ENCODE measurements around the gene ACTR2. TPM values are rescaled to one million over a fixed set of nuclear protein-coding genes. Genes with fewer than 3 reads are reported as not detected.
"Not testable (repeated sequence)": the region's sequence is repeated elsewhere in the genome, so short reads cannot be mapped to it uniquely, and the experiment has no call there.

ACTR2 gene
- total RNA-seq, 1 donor, result 47.1 TPM

DNA sequence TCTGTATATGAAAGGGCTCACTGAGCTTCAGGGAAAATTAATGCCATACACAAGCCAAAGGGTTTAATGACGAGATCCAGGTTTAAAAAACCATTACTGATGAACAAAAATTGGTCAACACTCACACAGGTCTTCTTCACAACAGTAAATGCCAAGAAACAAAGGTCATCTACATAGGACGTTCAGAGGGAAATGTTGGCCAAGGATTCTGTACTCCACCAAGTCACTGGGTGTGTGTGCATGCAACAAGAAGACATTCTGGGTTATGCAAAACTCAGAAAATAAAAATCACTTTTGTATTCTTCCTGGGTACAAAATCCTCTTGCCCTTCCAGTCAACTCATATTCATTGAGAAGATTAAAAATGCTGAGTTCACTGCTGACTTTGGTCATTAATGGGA is 78.3 kb downstream of the ACTR2 start:
- no peak for DNase-seq (ENCODE audit: low read depth in 2 of 3, low spot score in 2 of 3)

DNA sequence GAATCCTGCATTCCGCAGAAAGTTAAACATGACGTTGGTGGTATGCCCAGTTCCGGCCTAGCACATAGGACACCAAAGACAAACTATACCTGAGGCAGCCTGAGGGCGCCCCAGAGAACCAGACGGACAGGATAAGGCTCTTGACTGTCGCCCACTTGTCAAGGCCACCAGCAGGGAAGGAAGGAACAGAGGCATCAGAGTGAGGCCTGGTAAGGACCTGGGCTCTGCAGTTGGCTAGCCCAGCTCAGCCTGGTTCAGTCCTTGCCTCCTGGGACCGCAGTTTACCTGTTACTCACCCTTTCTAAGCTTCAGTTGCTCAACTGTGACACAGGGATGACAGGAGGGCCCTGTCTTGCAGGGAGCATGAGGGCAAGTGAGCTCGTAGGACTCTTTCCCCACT is 82.1 kb downstream of the ACTR2 start:
- no peak for DNase-seq (ENCODE audit: low read depth in 2 of 3, low spot score in 2 of 3)

DNA sequence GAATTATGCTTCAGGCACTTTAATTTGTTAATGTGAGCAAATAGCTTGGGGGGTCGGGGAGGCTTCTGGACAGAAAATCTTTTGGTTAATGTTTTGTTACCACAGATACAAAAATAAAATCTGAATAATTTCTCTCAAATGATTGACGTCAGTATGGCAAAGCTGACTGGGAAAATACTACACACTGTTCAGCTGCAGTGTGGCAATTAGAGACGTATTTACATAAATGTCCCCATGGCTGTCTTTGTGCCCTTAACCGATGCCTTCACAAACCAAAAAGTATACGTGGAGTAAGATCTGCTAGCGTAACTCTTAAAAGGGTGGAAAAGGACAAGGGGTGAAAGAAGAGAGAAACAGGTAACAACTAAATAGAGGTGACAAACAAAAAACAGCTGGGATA is 83.4 kb downstream of the ACTR2 start:
- DNase-seq (ENCODE audit: low read depth in 2 of 3, low spot score in 2 of 3), result no peak

DNA sequence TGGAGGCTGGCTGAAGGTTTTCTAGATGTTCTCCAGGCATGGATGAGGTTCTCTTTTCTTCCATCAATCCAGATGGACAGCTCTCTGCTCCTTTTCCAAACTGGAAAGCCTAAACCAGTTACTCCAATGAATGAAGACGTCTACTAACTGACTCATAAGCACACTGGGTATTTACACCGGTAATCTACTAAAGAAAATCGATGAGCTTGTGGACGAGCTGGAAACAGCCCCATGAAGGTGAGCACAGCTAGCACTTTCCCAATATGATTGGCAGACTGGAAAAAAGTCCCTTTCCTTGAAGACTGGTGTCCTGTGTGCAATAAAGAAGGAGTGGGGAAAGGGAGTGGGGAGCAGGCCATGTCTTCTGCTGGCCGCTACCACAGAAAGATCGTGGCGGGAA is 84.0 kb downstream of the ACTR2 start:
- no peak for DNase-seq (ENCODE audit: low read depth in 2 of 3, low spot score in 2 of 3)

DNA sequence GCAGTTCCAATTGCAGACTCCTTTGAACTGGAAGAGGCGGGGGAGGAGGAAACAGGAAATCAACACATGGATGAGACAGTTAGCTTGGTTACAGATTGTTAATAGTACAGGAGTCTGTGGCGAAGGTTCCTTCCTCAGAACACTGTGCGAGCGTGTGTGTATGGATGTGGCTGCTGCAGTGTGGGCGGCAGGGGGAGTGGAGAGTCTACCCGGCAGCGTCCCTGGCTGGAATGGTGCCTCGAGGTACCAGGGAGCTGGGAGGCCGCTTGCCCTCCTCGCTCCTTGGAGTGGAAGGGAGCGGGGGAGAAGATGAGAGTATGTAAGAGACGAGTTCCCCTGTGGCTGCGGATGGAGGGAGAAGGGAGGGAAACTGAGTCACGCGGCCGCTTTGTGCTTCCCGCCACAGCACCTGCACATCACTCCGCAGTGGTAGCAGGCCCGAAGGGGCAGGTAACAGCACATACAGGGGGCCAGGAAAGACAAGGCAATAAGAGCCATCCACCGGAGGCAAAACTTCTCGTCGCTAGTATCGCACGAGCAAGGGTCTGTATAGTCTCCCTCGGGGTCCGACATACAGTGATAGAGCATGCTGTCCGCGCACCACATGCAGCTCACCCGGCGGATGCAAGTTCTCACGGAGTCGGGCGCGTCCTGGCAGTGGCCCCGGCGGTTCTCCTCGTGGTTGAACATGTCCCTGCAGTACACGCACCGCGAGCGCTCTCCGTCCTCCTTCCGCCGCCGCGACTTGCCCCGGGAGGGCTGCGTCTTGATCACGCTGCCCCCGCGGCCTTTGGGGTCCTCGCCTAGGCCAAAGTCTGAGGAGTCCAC is 85.7 kb downstream of the ACTR2 start:
- no peak for DNase-seq (ENCODE audit: low read depth in 2 of 3, low spot score in 2 of 3)

DNA sequence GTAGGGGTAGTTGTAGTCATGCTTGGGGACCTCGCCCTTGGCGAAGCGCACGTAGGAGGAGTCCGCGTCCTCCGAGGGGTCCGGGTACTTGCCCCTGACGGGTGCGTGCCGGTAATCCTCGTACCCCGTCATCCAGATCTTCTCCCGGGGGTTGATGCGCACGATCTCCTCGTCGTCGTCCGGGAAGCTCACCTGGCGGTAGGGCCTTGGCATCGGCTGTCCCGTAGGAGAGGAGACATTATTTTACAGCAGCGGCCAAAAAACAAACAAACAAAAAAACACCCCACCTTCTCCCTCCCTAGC is 86.3 kb downstream of the ACTR2 start:
- DNase-seq (ENCODE audit: low read depth in 2 of 3, low spot score in 2 of 3), result no peak

DNA sequence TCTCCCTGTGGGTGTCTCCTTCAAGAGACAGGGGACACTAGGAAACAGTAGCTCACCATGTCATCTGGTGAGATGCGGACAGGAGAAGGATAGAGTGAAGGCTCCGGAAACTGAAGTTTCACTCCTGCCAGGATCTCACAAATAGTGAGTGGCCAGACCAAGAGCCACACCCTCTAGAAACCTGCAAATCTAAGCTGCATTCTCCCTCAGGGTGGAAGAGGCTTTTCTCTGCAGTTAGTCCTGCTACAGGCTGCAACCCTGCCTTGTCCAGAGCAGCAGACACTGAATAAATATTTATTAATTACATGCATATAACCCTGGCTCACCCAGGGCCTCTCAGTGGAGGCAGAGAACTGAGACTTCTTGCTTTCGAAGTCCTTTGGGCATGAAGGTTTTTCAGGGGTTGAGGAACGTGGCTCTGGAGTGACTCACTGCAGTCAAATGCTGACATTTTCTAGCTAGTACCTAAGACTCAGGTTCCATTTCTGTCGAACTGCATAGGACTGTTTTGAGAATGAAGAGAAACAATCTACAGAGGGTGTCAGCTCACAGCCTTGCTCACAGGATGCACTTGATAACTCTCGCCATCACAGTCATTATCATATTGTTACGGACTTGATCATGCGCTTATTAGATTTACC is 87.3 kb downstream of the ACTR2 start:
- DNase-seq (ENCODE audit: low read depth in 2 of 3, low spot score in 2 of 3), result no peak

DNA sequence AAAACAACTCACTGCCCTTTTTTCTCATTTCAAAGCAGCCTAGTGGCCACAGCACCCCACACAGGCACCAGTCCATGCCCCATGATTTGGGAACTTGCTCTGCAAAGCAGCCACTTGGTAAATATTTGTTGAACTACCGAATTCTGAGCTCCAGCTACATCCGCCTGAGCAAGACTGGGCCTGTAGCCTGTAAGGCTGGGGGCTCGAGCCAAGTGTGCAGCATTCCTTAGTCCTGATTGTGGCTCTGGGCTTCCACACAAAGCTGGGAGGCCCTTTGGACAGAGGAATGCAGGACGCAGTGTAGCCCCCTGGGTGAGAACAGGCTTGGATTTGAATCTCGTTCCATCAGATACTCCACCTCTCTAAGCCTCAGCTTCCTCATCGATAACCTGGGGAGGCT is 88.4 kb downstream of the ACTR2 start:
- DNase-seq (ENCODE audit: low read depth in 2 of 3, low spot score in 2 of 3), result no peak

DNA sequence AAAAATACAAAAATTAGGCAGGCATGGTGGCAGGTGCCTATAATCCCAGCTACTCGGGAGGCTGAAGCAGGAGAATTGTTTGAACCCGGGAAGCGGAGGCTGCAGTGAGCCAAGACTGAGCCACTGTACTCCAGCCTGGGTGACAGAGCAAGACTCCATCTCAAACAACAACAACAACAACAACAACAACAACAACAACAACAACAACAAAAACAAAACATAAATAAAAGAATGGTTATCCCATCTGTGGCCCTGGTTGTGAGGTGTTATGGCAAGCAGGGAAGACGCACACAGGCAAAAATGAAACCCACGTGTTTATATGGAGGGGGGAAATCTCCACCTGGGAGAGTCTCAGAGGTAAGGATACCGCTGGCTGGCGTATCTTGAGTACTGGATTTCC is 89.7 kb downstream of the ACTR2 start:
- DNase-seq (ENCODE audit: low read depth in 2 of 3, low spot score in 2 of 3), result not testable (repeated sequence)

DNA sequence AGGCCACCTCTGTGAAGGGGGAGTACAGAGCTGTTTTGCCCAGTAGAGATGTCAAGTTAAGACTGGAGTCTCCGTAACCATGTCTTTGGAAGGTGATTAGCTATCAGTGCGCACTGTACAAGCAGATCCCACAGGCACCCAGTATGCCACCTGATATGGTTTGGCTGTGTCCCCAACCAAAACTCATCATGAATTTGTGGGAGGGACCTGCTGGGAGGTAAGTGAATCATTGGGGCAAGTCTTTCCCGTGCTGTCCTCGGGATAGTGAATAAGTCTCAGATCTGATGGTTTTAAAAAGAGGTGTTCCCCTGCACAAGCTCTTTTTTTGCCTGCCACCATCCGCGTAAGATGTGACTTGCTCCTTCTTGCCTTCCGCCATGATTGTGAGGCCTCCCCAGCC is 90.2 kb downstream of the ACTR2 start:
- no peak for DNase-seq (ENCODE audit: low read depth in 2 of 3, low spot score in 2 of 3)

DNA sequence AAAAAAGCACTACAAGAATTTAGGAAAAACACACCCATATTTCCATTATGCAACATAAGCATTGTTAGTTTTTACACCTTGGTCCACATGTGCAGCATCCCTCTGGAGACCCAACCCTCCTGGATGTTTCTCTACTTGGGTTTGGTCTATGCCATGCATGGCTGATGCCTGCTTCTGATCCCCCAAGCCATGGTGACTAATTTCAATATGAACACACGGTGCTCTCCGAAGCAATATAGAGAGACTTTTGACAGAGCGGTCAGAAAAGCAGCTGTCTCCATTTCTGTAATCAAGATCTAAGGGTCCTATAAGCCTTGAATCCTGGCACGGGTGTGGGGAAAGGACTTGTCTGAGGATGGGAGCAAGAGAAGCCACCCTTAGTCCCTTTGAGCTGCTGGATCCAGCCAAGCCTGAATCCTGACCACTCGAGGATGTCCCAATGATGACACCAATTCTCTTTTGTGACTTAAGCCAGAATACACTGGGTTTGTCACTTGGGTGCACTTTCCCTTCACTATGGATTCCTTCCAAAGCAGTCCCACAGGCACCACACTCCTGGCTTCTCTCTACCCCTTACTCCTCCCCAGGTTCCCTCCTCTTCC is 91.5 kb downstream of the ACTR2 start:
- DNase-seq (ENCODE audit: low read depth in 2 of 3, low spot score in 2 of 3), result no peak

DNA sequence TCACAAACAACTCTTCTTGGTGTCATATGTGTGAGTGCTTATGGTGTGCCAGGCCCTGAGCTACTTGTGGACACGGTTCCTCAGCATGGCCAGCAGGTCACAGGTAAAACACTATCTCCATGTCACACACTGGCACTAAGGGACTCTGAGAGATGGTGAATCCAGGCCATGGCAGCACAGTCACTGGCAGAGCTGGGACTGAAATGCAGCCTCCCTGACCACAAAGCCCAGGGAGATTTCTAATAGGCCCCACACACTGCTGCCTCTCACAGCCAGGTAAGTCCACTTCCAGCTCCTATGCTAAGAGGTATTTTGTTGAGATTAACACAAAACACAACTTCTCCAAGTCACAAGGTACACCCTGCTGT is 92.0 kb downstream of the ACTR2 start:
- DNase-seq (ENCODE audit: low read depth in 2 of 3, low spot score in 2 of 3), result no peak

DNA sequence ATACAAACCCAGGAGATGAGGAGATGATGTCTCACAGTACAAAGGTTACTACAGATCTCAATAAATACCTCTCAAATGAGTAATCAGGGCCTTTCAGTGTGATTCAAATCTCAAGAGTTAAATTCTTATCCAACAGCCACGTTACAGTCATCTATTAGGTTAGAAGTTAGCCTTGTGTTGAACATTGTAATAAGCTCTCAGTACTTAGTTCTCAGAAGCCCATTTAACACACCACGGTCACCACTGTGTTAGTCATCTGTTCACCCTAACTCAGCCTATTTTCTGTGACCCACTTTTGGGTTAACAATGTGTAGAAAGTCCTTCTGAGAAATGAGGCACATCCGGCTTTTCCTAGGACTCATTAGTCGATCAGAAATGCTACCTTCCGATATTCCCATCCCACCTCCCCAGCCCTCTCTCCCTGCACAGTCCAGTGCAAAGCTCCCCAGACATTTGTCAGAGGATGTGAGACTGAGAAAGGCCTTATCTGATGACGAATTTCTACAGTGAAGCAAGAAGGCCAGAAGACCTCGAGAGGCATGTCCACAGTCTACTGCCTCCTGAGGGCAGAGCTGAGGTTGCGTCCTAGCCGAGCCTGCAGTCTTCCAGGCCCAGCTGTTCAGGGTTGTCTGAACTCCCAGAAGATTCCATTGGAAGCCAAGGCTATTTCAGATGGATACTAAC is 92.6 kb downstream of the ACTR2 start:
- DNase-seq (ENCODE audit: low read depth in 2 of 3, low spot score in 2 of 3), result no peak

Other genes with a start within 250 kb of the ACTR2 start
- gene SLC1A4, start 238.4 kb upstream of the ACTR2 start, total RNA-seq, result 31.0 TPM
- gene CEP68, start 171.4 kb upstream of the ACTR2 start, total RNA-seq, result 38.5 TPM
- gene RAB1A, start 97.7 kb upstream of the ACTR2 start, total RNA-seq, result 26.1 TPM
- gene SPRED2, start 204.8 kb downstream of the ACTR2 start, total RNA-seq, result 5.4 TPM